GM23248 (cell line): Measurements from ENCODE around the gene TEAD1.

ENCODE experiments used
- EZH2 ChIP-seq: fragments of 200-600 bp; sonication (generic); IDR thresholded peaks from 2 replicates; pipeline ENCODE4 v1.6.1; 2018; ENCODE audit warnings: antibody characterized with exemption, mild to moderate bottlenecking; ENCODE audit not compliant: insufficient read depth, poor library complexity, severe bottlenecking
- EZH2phosphoT487 ChIP-seq: fragments of 200-600 bp; sonication (generic); IDR thresholded peaks from 2 replicates; pipeline ENCODE4 v1.6.1; 2018; ENCODE audit warnings: antibody characterized with exemption, moderate library complexity, mild to moderate bottlenecking, low read depth; ENCODE audit not compliant: insufficient read depth

GRCh38 chr11:12673924-12674570 lies at the start of gene TEAD1:
- TF ChIP-seq EZH2: no peak
- no peak for TF ChIP-seq EZH2phosphoT487
